B cell (primary cell): ENCODE measurements around the gene TUBB4A. TPM values are rescaled to one million over a fixed set of nuclear protein-coding genes. Genes with fewer than 3 reads are reported as not detected.

ENCODE experiments used
- ATAC-seq: fragments of 200-7000 bp; cut with Tn5 transposase; one replicate; pipeline ENCODE4 v1.10.0; 2021; ENCODE audit warnings: low read depth, mild to moderate bottlenecking, moderate number of reproducible peaks, moderate library complexity
- CTCF ChIA-PET: fragments of 350-600 bp; sonication (Branson Sonifier 250); formaldehyde crosslinking; loops from one replicate; lab custom pipeline; 2021; ENCODE audit warnings: antibody characterized with exemption, inconsistent platforms; lab: Charles Lee
- POLR2A ChIA-PET: fragments of 350-600 bp; sonication (Branson Sonifier 250); formaldehyde crosslinking; loops from one replicate; lab custom pipeline; 2021; ENCODE audit warnings: antibody characterized with exemption; lab: Charles Lee
- DNase-seq: peaks from one replicate; pipeline ENCODE4 v3.0.0; 2013
- H2AFZ ChIP-seq: 2 replicates; pipeline ENCODE4 v1.6.1; 2012; ENCODE audit warnings: mild to moderate bottlenecking, low read depth, low read length; ENCODE audit not compliant: insufficient read depth, poor library complexity, severe bottlenecking
- H3K27ac ChIP-seq, 2 donors: 1 replicate in 1 of 2; 2 replicates in 1 of 2; pipeline ENCODE4 v1.5.1; 2012 to 2013; ENCODE audit warnings: low read length in 2 of 2, mild to moderate bottlenecking in 2 of 2, moderate library complexity in 1 of 2
- H3K27me3 ChIP-seq, 4 experiments: fragments of 200-600 bp in 1 of 4; sonication (generic) in 1 of 4; replicated peaks in 1 of 4; 1 replicate in 2 of 4; 2 replicates in 2 of 4; pipeline versions ENCODE4 v1.6.1 to v1.7.0; 2013 to 2016; ENCODE audit warnings: low read length in 3 of 4, mild to moderate bottlenecking in 2 of 4, mixed read lengths in 1 of 4, moderate library complexity in 1 of 4; ENCODE audit not compliant: insufficient read depth in 4 of 4, control insufficient read depth in 3 of 4; ENCODE audit errors: control extremely low read depth in 1 of 4
- H3K36me3 ChIP-seq, 2 experiments: replicated peaks in 1 of 2; 1 replicate in 1 of 2; 2 replicates in 1 of 2; pipeline versions ENCODE4 v1.6.1 to v1.7.1; 2013; ENCODE audit warnings: low read length in 1 of 2; ENCODE audit not compliant: insufficient read depth in 2 of 2, control insufficient read depth in 1 of 2; ENCODE audit errors: control extremely low read depth in 1 of 2, extremely low read depth in 1 of 2
- H3K4me1 ChIP-seq, 2 donors: fragments of 200-600 bp in 1 of 2; sonication (generic) in 1 of 2; 1 replicate in 1 of 2; 2 replicates in 1 of 2; pipeline versions ENCODE4 v1.5.1 to v1.6.1; 2013 to 2017; ENCODE audit warnings: low read length in 2 of 2; ENCODE audit not compliant: control insufficient read depth in 2 of 2, insufficient read depth in 2 of 2
- H3K4me2 ChIP-seq: replicated peaks from 2 replicates; pipeline ENCODE3; 2012; ENCODE audit warnings: mild to moderate bottlenecking, low read depth, low read length; ENCODE audit not compliant: poor library complexity, severe bottlenecking
- H3K4me3 ChIP-seq, 5 experiments: fragments of 200-600 bp in 1 of 5; sonication (generic) in 1 of 5; 1 replicate in 3 of 5; 2 replicates in 2 of 5; pipeline versions ENCODE4 v1.5.1 to v1.7.0; 2011 to 2016; ENCODE audit warnings: low read length in 4 of 5, mild to moderate bottlenecking in 4 of 5, low read depth in 2 of 5, control low read depth in 1 of 5, moderate library complexity in 1 of 5; ENCODE audit not compliant: insufficient read depth in 1 of 5; ENCODE audit errors: control extremely low read depth in 1 of 5, extremely low read depth in 1 of 5
- H3K79me2 ChIP-seq: fragments of 200-600 bp; sonication (generic); one replicate; pipeline ENCODE4 v1.6.0; 2016; ENCODE audit warnings: low read length; ENCODE audit not compliant: control insufficient read depth, insufficient read depth
- H3K9ac ChIP-seq: fragments of 200-600 bp; sonication (generic); 2 replicates; pipeline ENCODE4 v1.6.1; 2017; ENCODE audit warnings: mild to moderate bottlenecking, low read length, moderate library complexity
- H3K9me3 ChIP-seq, 3 donors: one replicate each; pipeline versions ENCODE4 v1.6.1 to v1.7.1; 2013; ENCODE audit warnings: low read length in 2 of 3; ENCODE audit not compliant: control insufficient read depth in 2 of 3, insufficient read depth in 1 of 3; ENCODE audit errors: control extremely low read depth in 1 of 3
- H4K20me1 ChIP-seq: 2 replicates; pipeline ENCODE4 v1.6.0; 2012; ENCODE audit warnings: mild to moderate bottlenecking, low read length; ENCODE audit not compliant: insufficient read depth, control insufficient read depth, poor library complexity, severe bottlenecking
- H3K27ac Mint-ChIP-seq: one replicate; pipeline ENCODE4 v1.8.0; 2021; ENCODE audit warnings: mixed read lengths
- H3K27me3 Mint-ChIP-seq: one replicate; pipeline ENCODE4 v1.8.0; 2021; ENCODE audit warnings: mixed read lengths
- H3K4me1 Mint-ChIP-seq: one replicate; pipeline ENCODE4 v1.8.0; 2021; ENCODE audit warnings: mixed read lengths
- H3K4me3 Mint-ChIP-seq: one replicate; pipeline ENCODE4 v1.8.0; 2021; ENCODE audit warnings: mixed read lengths
- H3K9me3 Mint-ChIP-seq: one replicate; pipeline ENCODE4 v1.8.0; 2022; ENCODE audit warnings: mixed read lengths; ENCODE audit not compliant: insufficient read depth
- CTCF ChIP-seq: fragments of 200-600 bp; IDR thresholded peaks from one replicate; pipeline ENCODE4 v1.8.0; 2022; ENCODE audit warnings: antibody characterized with exemption, mild to moderate bottlenecking
- EZH2 ChIP-seq: IDR thresholded peaks from 2 replicates; pipeline ENCODE4 v1.6.1; 2012; ENCODE audit warnings: borderline replicate concordance, low read depth, mild to moderate bottlenecking, moderate library complexity, low read length; ENCODE audit not compliant: insufficient read depth, poor library complexity, severe bottlenecking
- WGBS: methylation state at CpG from one replicate; pipeline ENCODE4 v1.1.5; 2013; ENCODE audit warnings: missing lambda C conversion rate; ENCODE audit not compliant: insufficient coverage; 5-methylcytosine and 5-hydroxymethylcytosine counted together
- intact Hi-C: fragments of 100-400 bp; cut with micrococcal nuclease; formaldehyde crosslinking; loops from one replicate; pipeline ENCODE4 v1.10.0; 2022
- polyA plus RNA-seq: library from polyadenylated mRNA; depleted of rRNA; stranded (reverse); fragments of >200 nt; gene quantifications from 2 replicates; pipeline ENCODE4 v1.2.3, GENCODE V29; 2012
- total RNA-seq, 2 donors: library from RNA; stranded (reverse); fragments of 120-200 nt in 1 of 2; gene quantifications; 1 replicate in 1 of 2; 2 replicates in 1 of 2; pipeline versions ENCODE4 v1.2.3 to v1.2.4, GENCODE V29; 2013 to 2022

The TUBB4A gene
- total and polyA plus RNA-seq, 2 donors (not counting 1 experiment from before 2014, with no cell fraction given): 3.9 to 21.9 TPM

DNA sequence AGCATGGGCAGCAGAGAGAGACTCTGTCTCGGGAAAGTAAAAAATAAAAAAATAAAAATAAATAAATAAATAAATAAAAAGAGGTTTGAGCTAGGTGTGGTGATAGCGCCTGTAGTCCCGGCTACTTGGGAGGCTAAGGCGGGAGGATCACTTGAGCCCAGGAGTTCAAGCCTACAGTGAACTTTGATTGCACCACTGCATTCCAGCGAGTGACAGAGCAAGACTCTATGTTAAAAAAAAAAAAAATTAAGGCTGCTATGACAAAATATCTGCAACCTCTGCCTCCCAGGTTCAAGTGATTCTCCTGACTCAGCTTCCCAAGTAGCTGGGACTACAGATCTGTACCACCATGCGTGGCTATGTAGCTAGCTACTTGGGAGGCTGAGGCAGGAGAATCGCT is 17.3 kb downstream of the TUBB4A start:
- H2AFZ ChIP-seq: no peak overlapping the region
- H3K4me1 ChIP-seq: peaks cover 13 to 31% of the 10 kb centered on the region in 2 donors
- H3K4me3 ChIP-seq: no peak overlapping the region
- no peak for TF ChIP-seq EZH2
- no peak for TF ChIP-seq CTCF
- no peak overlapping the region for H3K9ac ChIP-seq
- intact Hi-C loops: loop anchor here (5.0 kb wide), 1 partner anchor 113 kb away; the partner anchor contains the start of gene ALKBH7
- Mint-ChIP-seq H3K27me3 (no peaks in the 10 kb centered on the region), H3K9me3 (no peaks in the 10 kb centered on the region), H3K27ac (no peak overlapping the region), H3K4me3 (no peak overlapping the region), H3K4me1 (peaks cover 34% of the 10 kb centered on the region)
- no peaks in the 10 kb centered on the region for H3K27me3 ChIP-seq
- no peak overlapping the region for H3K4me2 ChIP-seq
- no peak overlapping the region for H3K27ac ChIP-seq
- 88% methylated on average over 1 of the region's 7 CpGs for WGBS
- peaks cover 0 to 3% of the 10 kb centered on the region in 2 experiments for H3K36me3 ChIP-seq
- no peaks in the 10 kb centered on the region for H3K9me3 ChIP-seq
- CTCF ChIA-PET: no interaction called here
- no peak for ATAC-seq
- H4K20me1 ChIP-seq: no peaks in the 10 kb centered on the region
- no peak for DNase-seq
- POLR2A ChIA-PET: no interaction called here
- peaks cover 37% of the 10 kb centered on the region for H3K79me2 ChIP-seq

DNA sequence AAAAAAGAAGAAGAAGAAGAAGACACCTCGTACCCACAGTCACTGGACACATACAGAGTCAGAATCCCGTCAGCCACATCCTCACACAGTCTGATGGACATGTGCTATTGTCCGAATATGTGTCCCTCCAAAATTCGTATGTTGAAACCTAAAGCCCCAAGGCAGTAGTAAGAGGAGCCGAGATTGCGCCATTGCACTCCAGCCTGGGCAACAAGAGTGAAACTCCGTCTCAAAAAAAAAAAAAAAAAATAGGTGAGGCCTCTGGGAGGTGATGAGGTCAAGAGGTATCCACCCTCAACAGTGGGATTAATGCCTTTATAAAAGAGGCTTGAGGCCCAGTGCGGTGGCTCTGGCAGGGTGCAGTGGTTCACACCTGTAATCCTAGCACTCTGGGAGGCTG is 17.9 kb downstream of the TUBB4A start:
- H3K27me3 Mint-ChIP-seq: no peaks in the 10 kb centered on the region
- WGBS: 89% methylated on average over 5 of the region's 8 CpGs
- Histone ChIP-seq H3K9ac (no peak overlapping the region), H3K4me3 (no peak overlapping the region), H4K20me1 (no peaks in the 10 kb centered on the region), H3K79me2 (peaks cover 41% of the 10 kb centered on the region), H3K9me3 (no peaks in the 10 kb centered on the region), H2AFZ (no peak overlapping the region), H3K27me3 (no peaks in the 10 kb centered on the region), H3K27ac (no peak overlapping the region), H3K36me3 (peaks cover 0 to 6% of the 10 kb centered on the region in 2 experiments), H3K4me2 (no peak overlapping the region), H3K4me1 (peaks cover 13 to 26% of the 10 kb centered on the region in 2 donors)
- H3K9me3 Mint-ChIP-seq: no peaks in the 10 kb centered on the region
- ChIA-PET CTCF (no interaction called here), POLR2A (no interaction called here)
- ATAC-seq: no peak
- intact Hi-C loops: loop anchor here (5.0 kb wide), 1 partner anchor 112 kb away; the partner anchor contains the start of gene ALKBH7
- H3K4me1 Mint-ChIP-seq: peaks cover 28% of the 10 kb centered on the region
- no peak for DNase-seq
- no peak for TF ChIP-seq CTCF
- no peak for TF ChIP-seq EZH2
- no peak overlapping the region for H3K27ac Mint-ChIP-seq
- H3K4me3 Mint-ChIP-seq: no peak overlapping the region
